ENCODE data around the gene JAG1.

The JAG1 gene

GRCh38 chr20:10699489-10699888 lies 25.7 kb upstream of the JAG1 start:
- no peak for DNase-seq

GRCh38 chr20:10696650-10697049 lies 22.9 kb upstream of the JAG1 start:
- no peak for DNase-seq

GRCh38 chr20:10689385-10689784 lies 15.6 kb upstream of the JAG1 start:
- DNase-seq: no peak

DNA sequence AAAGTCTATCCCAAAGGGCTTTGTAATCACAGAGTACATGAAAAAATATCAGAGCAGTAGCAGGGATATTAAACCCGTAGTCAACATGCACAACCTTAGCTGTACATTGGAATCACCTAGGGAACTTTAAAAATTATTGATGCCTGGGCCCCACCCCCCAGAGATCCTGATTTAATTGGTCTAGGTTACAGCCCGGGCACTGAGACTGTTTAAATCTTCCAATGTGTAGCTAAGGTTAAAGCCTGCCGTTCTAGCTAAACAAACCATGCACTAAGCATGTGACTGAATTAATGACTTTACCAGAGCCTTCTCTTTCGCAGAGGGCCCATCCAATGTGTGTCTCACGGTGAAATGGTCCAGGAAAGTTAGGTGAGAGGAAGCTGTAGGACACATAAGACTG lies 14.1 kb upstream of the JAG1 start:
- DNase-seq: no peak

GRCh38 chr20:10686356-10687133 lies 12.7 kb upstream of the JAG1 start:
- no peak for DNase-seq

GRCh38 chr20:10683537-10683936 lies 9.7 kb upstream of the JAG1 start:
- DNase-seq: no peak

GRCh38 chr20:10682939-10683338 lies 9.1 kb upstream of the JAG1 start:
- DNase-seq: no peak

DNA sequence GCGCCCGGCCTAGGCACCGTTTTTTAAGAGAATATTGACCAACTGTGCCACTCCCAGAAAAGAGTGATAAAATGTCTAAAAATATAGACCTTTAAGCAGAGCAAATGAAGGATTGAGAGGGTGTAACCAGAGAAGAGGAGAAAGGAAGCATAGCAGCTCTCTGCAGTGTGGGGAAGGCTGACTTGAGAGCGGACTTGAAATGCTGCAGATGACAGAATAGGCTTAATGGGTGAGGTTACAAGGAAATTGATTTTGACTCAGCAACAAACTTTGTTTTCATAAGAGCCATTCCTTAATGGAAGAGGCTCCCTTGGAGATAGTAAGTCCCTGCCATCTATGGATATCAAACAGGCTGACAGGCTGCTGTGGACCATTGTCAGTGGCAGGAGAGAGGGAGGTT lies 7.7 kb upstream of the JAG1 start:
- no peak for DNase-seq

DNA sequence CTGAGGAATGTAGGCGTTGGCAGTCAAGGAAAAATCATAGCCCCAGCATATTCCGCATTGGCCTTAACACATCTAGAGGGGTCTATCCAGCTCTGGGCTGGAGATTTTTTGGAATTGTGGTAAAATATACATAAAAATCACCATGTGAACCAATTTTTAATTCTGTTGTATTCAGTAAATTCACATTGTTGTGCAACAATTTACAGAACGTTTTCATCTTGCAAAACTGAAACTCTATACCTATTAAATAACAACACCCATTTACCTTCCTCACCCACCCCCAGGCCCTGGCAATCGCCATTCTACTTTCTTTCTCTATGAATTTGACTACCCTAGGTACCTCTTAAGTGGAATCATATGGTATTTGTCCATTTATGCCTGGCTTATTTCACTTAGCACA lies 6.8 kb upstream of the JAG1 start:
- DNase-seq: no peak

- peak; percentile 62 for DNase-seq
Observed at GRCh38 chr20:10679269-10679668, 5.5 kb upstream of the JAG1 start.

DNA sequence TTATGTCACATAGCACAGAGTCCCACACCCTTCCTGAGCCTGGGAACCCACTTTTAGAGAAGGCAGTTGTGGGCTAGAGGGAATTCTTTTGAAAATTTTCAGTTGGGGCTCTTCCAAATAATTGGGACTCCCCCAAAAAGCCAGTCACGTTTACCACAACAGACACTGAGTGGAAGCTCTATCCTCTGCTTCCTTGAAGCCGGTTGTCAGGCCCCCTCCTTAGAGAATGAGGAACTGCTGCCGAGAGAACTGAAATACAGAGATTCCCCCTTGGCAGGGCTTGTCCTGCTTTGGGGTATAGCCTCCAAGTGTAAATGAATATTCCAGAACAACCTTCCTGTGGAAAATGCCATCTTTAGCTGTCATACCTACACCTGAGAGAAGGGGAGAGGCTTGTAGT lies 2.7 kb upstream of the JAG1 start:
- no peak for DNase-seq

GRCh38 chr20:10675450-10675848 lies 1.6 kb upstream of the JAG1 start:
- DNase-seq: no peak

- peak; percentile 61 for DNase-seq
Observed at GRCh38 chr20:10674684-10675449, 1.1 kb upstream of the JAG1 start.

DNA sequence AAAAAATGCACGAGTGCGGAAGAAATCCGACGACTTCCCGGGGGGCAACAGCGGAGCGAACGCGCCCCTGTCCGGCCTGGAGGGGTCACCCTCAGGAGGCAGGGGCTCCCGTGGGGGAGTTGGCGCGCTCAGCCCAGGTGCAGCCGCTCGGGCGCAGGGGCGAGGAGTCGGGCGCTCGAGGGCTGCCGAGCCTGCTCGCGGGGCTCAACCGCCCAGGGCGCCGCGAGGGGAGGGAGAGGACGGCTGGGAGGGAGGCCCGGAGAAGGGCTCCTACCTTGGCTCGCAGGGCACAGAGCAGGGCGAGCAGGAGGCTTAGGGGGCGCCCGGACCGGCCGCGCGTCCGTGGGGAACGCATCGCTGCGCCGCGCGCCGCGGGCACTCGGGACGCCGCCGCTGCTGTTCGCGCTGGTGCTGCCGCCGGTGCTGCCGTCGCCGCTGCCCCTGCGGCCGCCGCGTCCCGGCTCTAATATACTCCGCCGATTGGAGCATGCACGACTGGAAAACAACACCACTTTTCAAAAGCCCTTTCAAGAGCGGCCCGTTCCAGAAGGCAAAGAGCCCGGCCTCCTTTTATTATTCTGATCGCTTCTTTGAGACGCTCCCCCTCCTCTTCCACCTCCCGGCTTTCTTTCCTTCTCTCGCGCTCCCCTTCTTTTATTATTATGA lies 490 bp downstream of the JAG1 start:
- peak; percentile 42 for DNase-seq

DNA sequence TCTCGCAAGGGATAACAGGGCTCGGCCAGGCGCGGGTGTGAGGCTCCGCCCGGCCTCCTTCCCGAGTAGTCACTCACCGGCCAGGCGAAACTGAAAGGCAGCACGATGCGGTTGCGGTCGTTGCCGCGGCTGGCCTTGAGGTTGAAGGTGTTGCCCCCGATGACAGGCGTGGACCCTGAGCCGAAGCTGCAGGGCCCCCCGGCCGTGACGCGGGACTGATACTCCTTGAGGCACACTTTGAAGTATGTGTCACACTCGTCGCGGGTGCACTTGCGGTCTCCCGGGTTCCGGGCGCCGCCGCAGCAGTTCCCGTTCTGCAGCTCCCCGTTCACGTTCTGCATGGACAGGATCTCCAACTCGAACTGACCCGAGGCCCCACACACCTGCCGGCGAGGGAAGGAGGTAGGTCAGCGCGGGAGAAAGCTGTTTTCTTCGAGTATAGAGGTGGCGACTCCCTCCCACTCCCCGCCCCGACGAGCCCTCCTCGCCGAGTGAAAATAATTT lies 1.1 kb downstream of the JAG1 start:
- DNase-seq: peak; percentile 51

DNA sequence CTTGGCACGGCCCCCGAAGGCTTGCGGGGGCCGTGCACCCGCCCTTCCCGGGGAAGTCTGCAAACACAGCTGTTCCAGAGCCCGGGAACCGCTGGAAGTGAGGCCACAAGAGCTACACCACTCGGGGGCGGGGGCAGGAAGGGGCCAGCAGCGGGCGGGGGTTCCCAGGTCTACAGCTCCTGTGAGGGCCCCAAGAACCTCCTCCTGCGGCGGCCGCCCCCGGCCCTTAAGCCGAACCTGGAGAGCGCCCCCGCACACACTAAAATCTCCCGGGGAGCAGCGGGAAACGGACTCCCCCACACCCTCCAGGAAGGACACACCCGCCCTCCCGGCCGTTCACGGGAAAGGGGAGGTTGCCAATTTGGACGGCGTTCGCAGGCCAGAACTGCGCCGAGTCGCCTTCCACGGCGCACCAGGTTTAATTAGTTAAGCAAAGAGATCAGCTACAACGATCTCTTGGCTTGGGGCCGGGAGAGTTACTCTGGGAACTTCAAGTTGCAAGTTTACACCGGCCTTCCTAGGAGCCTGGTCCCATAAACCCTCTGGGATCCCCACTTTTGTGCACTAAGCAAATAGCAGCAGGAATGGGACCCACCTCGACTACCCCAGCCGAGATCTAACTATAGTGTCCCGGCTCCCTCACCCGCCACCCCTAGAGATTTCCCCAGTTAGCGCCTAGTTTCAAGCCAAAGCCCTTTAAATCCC lies 1.7 kb downstream of the JAG1 start:
- no peak for DNase-seq

- DNase-seq: peak; percentile 89
Observed at GRCh38 chr20:10671221-10671918, 2.4 kb downstream of the JAG1 start.

DNA sequence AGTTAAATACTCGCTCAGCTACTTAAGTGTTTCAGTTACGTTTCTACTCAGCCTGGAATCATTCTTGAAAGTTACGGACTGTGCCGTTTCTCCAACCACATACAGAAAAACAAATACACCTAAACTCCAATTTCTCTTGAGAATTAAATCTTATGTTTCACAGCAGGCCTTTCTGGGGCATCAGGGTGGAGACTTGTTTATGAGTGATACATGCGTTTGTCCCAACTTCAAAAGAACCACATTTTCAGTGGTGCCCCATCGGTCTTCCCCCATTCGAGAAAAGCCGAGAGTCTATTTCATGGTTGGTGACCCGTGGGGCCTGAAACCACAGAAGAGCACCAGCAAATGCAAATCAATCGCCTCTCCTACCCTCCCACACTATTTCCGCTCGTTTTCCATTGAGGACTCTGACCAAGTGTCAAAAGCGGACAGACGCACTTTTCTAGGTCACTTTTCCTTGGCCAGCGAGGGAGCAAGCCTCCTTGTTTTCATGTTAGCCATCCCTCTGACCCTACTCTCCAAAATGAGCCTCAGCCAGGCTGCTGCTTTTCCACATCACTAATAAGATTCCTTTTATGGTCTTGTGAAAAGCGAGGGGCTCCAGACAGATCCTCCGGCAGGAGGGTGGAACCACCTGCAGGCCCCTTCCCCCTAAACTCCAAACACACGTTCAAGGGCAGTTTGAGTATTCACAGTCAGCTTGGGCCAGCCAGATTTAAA lies 3.1 kb downstream of the JAG1 start:
- no peak for DNase-seq

- no peak for DNase-seq
Observed at GRCh38 chr20:10669843-10670446, 3.9 kb downstream of the JAG1 start.

DNA sequence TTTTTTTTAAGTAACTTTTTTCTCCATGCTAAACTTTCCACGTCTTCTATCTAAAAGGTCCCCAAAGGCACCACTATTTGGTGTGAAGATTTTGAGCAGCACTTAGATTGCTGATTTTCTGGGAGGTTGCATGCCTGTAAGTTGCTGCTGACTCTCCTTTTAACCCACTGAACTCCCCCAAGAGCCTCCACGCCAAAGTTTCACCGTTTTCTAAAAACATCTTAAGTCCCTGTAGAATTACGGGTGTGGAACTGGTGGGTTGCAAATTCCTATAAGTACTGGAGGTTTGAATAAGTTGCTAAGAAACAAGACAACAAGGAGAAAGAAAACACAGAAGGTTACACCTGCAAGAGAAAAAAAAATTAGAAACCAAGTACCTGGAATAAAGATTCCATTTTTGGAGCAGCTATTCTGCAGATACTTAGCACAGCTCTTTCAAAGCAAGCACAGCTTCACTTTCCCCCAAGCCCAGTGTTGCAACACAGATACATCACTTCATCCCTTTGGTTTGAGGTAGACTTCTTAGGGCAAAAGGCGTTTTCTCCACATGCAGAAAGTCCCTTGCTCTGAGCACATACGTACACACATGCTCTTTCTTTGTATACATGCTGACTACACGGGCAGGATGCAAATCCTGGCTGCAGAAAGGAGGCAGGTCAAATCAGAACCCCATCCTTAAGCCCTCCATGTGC lies 5.0 kb downstream of the JAG1 start:
- DNase-seq: no peak
